HG03196 (cell line): ENCODE results near the gene CHD3.
A peak's percentile ranks its signal among the peaks of the same experiment; 100 is the strongest.

Source experiments
- ATAC-seq: cut with Tn5 transposase; IDR thresholded peaks from one replicate; pipeline ENCODE4 v1.9.1; 2021; ENCODE audit not compliant: unreplicated experiment

The CHD3 gene

GRCh38 chr17:7864995-7865650 is 23.5 kb upstream of the CHD3 start:
- ATAC-seq: no peak

GRCh38 chr17:7867881-7868329 is 20.7 kb upstream of the CHD3 start:
- ATAC-seq: no peak

- ATAC-seq: no peak
Observed at GRCh38 chr17:7873051-7873450, 15.5 kb upstream of the CHD3 start.

GRCh38 chr17:7875804-7876370 is 12.7 kb upstream of the CHD3 start:
- ATAC-seq: no peak

GRCh38 chr17:7878234-7878633 is 10.4 kb upstream of the CHD3 start:
- ATAC-seq: no peak

- ATAC-seq: no peak
Observed at GRCh38 chr17:7880076-7880868, 8.3 kb upstream of the CHD3 start.

- ATAC-seq: no peak
Observed at GRCh38 chr17:7881276-7882054, 7.1 kb upstream of the CHD3 start.

- no peak for ATAC-seq
Observed at GRCh38 chr17:7882068-7882467, 6.5 kb upstream of the CHD3 start.

GRCh38 chr17:7882629-7883028 is 6.0 kb upstream of the CHD3 start:
- no peak for ATAC-seq

- ATAC-seq: no peak
Observed at GRCh38 chr17:7883781-7884386, 4.7 kb upstream of the CHD3 start.

- no peak for ATAC-seq
Observed at GRCh38 chr17:7884581-7885366, 3.8 kb upstream of the CHD3 start.

- ATAC-seq: peak; percentile 31
Observed at GRCh38 chr17:7885367-7886226, 3.0 kb upstream of the CHD3 start.

GRCh38 chr17:7886227-7887037 is 2.2 kb upstream of the CHD3 start:
- no peak for ATAC-seq

GRCh38 chr17:7887038-7887481 is 1.5 kb upstream of the CHD3 start:
- ATAC-seq: no peak

GRCh38 chr17:7887482-7888183 is 956 bp upstream of the CHD3 start:
- peak; percentile 53 for ATAC-seq

GRCh38 chr17:7889166-7889955 is 772 bp downstream of the CHD3 start:
- no peak for ATAC-seq
